Retinal pigment epithelial cell (primary cell): ENCODE measurements around the gene NDNF.

Experiments
- DNase-seq: peaks from one replicate; pipeline ENCODE4 v3.0.0-alpha.2; 2010; ENCODE audit warnings: low read depth
- H3K4me3 ChIP-seq: 2 replicates; pipeline ENCODE4 v1.5.1; 2011; ENCODE audit warnings: mild to moderate bottlenecking, low read length, control low read depth, moderate library complexity
- TF ChIP-seq, protein P1 (sequence below): conservative IDR thresholded peaks from 2 replicates; pipeline ENCODE4 v1.5.1; 2011; ENCODE audit warnings: low read depth, low read length, control low read depth, inconsistent platforms

Gene NDNF

DNA sequence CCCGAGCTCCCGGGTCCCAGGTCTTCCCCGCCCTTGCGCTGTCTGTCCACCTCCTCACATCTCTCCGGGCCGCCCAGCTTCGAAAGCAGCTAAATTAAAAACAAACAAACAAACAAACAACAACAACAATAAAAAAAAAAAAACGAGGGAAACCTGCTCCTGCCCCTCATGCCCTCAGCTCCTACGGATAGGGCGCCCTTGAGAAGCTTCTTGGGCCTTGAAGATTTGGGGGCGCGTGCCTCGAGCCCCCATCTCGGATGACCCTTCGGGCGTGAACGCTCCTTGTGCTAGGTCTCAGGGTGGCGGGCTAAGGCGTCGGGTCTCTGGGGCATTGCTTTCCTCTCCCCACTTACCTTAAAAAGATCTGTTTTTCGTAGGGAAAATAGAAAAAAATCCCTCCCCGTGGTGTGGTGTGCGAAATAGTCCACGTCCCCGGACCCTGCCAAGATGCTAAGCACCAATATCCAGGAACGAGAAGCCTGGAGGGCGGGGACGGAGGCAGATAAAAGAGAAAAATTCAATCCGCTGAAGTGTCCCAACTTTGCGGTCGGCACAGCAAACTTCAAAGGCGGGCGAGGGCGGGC is 603 bp downstream of the NDNF start:
- TF ChIP-seq, protein P1, sequence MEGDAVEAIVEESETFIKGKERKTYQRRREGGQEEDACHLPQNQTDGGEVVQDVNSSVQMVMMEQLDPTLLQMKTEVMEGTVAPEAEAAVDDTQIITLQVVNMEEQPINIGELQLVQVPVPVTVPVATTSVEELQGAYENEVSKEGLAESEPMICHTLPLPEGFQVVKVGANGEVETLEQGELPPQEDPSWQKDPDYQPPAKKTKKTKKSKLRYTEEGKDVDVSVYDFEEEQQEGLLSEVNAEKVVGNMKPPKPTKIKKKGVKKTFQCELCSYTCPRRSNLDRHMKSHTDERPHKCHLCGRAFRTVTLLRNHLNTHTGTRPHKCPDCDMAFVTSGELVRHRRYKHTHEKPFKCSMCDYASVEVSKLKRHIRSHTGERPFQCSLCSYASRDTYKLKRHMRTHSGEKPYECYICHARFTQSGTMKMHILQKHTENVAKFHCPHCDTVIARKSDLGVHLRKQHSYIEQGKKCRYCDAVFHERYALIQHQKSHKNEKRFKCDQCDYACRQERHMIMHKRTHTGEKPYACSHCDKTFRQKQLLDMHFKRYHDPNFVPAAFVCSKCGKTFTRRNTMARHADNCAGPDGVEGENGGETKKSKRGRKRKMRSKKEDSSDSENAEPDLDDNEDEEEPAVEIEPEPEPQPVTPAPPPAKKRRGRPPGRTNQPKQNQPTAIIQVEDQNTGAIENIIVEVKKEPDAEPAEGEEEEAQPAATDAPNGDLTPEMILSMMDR = no peak
- no peak for DNase-seq
- H3K4me3 ChIP-seq = peak overlapping the region; percentile 54

- TF ChIP-seq, protein P1 = peak; percentile 46
- no peak for DNase-seq
- H3K4me3 ChIP-seq = peak overlapping the region; percentile 54
Measured at GRCh38 chr4:121070696-121071639, 1.4 kb downstream of the NDNF start.

DNA sequence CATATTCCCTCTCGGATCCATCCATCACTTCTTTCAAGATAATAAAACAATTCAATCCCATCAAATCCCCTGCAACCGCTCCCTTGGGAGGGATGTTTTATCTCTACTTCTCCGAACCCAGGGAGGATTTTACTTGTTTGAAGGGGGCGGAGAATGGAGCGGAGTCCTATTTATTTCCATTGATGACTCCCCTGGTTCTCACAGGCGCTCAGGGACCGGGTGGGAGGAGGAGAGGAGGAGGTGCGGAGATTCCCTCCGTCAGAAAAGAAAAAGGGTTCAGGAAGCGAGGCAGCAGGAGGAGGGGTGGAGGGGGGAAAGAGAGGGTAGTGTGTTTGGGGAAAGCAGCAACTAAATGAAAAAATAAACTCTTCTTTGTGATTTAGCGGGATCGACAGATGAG is 2.1 kb downstream of the NDNF start:
- no peak for DNase-seq
- TF ChIP-seq, protein P1 = no peak

DNA sequence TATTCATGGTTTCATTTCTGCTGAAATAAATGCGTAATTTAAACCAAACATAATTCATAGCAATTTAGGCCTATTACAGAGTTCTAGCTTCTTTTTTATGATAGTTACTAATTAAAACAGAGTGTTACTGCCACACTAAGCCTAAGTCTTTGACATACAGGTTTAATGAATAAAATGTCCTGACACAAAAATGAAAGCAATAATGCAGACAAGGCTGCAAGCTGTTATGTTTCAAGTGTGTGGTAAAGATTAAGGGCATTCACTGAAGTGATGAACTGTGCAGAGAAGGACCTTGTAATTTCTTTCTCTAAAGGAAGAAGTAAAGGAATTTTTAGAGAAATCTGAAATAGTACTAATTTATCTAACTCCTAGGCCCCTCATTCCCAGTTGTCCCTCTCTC is 2.9 kb downstream of the NDNF start:
- TF ChIP-seq, protein P1 = no peak
- H3K4me3 ChIP-seq = no peak overlapping the region
- no peak for DNase-seq

More for the DNA sequence above, 2.1 kb downstream of the NDNF start:
- H3K4me3 ChIP-seq = no peak overlapping the region

DNA sequence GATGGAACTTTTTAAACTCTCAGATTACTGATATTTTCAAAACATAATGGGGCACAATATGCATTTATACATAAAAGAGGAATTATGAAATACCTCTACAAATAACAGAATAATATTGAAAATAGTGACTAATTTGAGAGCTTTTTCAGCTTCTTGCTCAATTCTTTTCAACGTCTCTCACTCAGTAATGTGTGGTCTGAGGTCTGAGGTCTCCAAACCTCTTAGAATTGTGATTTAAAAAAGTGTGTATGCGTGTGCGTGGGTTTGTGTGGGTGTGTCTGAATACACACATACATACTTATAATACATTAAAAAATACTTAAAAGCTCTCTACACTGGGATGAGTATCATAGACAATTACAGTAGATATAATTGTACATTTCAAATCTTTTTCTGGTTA is 7.9 kb downstream of the NDNF start:
- TF ChIP-seq, protein P1 = no peak
- no peak overlapping the region for H3K4me3 ChIP-seq
- no peak for DNase-seq

DNA sequence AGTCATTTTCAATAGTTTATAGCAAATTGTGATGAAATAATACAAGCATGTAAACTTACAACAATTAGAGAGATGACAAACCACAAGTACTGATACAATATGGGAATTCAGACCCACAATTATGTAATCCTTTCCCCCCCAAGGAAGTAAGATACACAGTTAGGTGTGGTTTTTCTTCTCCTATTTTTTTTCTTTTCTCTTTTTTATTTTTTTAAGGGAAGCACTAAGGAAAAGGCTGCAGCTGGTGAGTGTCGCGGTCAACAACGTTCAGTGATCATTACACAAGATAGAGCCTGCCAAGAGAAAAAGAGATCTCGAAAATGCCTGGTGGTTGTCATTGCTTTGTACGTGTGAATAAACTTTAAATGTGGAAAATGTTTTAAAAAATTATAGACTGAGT is 9.8 kb downstream of the NDNF start:
- no peak for DNase-seq
- no peak overlapping the region for H3K4me3 ChIP-seq
- TF ChIP-seq, protein P1 = no peak
